NCI-H345 treated with DMSO at 0.1 percent for 48 hours (cell line): ENCODE measurements around the gene FANCG.

Experiments used
- DNase-seq: peaks from one replicate; lab custom pipeline; 2025; ENCODE audit not compliant: unreplicated experiment; lab: John Stamatoyannopoulos, UW

The FANCG gene

GRCh38 chr9:35067056-35067455 lies 12.7 kb downstream of the FANCG start:
- DNase-seq = no peak

- DNase-seq = no peak
Observed at GRCh38 chr9:35060548-35061207, 19.1 kb downstream of the FANCG start.

- no peak for DNase-seq
Observed at GRCh38 chr9:35059438-35059837, 20.3 kb downstream of the FANCG start.

GRCh38 chr9:35057271-35057620 lies 22.5 kb downstream of the FANCG start:
- DNase-seq = no peak

- no peak for DNase-seq
Observed at GRCh38 chr9:35056571-35057270, 23.0 kb downstream of the FANCG start.

- no peak for DNase-seq
Observed at GRCh38 chr9:35054871-35055644, 24.7 kb downstream of the FANCG start.

- no peak for DNase-seq
Observed at GRCh38 chr9:35054185-35054835, 25.4 kb downstream of the FANCG start.

- DNase-seq = no peak
Observed at GRCh38 chr9:35051069-35051967, 28.4 kb downstream of the FANCG start.

- DNase-seq = no peak
Observed at GRCh38 chr9:35048511-35048910, 31.2 kb downstream of the FANCG start.

- no peak for DNase-seq
Observed at GRCh38 chr9:35044071-35044470, 35.7 kb downstream of the FANCG start.

- DNase-seq = no peak
Observed at GRCh38 chr9:35042891-35043545, 36.7 kb downstream of the FANCG start.

- no peak for DNase-seq
Observed at GRCh38 chr9:35042081-35042604, 37.6 kb downstream of the FANCG start.

- no peak for DNase-seq
Observed at GRCh38 chr9:35035851-35036701, 43.7 kb downstream of the FANCG start.

GRCh38 chr9:35033101-35033500 lies 46.6 kb downstream of the FANCG start:
- no peak for DNase-seq

GRCh38 chr9:35029852-35030251 lies 49.9 kb downstream of the FANCG start:
- DNase-seq = no peak

- no peak for DNase-seq
Observed at GRCh38 chr9:35029241-35029640, 50.5 kb downstream of the FANCG start.

GRCh38 chr9:35028341-35028740 lies 51.4 kb downstream of the FANCG start:
- no peak for DNase-seq

GRCh38 chr9:35027860-35028259 lies 51.9 kb downstream of the FANCG start:
- DNase-seq = no peak

GRCh38 chr9:35027374-35027773 lies 52.4 kb downstream of the FANCG start:
- no peak for DNase-seq
